DMS79 (cell line): ENCODE results near the gene SSPN.
A peak's percentile ranks its signal among the peaks of the same experiment; 100 is the strongest.

Experiments
- DNase-seq: peaks from one replicate; lab custom pipeline; 2025; lab: John Stamatoyannopoulos, UW

Gene SSPN

GRCh38 chr12:26285401-26285800 is 90.0 kb downstream of the SSPN start:
- no peak for DNase-seq

GRCh38 chr12:26286186-26286585 is 90.8 kb downstream of the SSPN start:
- DNase-seq: no peak

- DNase-seq: no peak
Measured at GRCh38 chr12:26287671-26288381, 92.5 kb downstream of the SSPN start.

- DNase-seq: no peak
Measured at GRCh38 chr12:26290565-26290964, 95.2 kb downstream of the SSPN start.

- DNase-seq: no peak
Measured at GRCh38 chr12:26292596-26292995, 97.2 kb downstream of the SSPN start.

GRCh38 chr12:26293612-26294011 is 98.2 kb downstream of the SSPN start:
- peak; percentile 69 for DNase-seq

GRCh38 chr12:26295001-26295400 is 99.6 kb downstream of the SSPN start:
- no peak for DNase-seq

GRCh38 chr12:26297396-26298070 is 102.2 kb downstream of the SSPN start:
- no peak for DNase-seq

GRCh38 chr12:26298785-26299621 is 103.6 kb downstream of the SSPN start:
- DNase-seq: peak; percentile 68

- no peak for DNase-seq
Measured at GRCh38 chr12:26299751-26300150, 104.4 kb downstream of the SSPN start.
